WTC11 (cell line): ENCODE data around the gene LTN1.

Source experiments
- ATF1 ChIP-seq: sonication (generic); formaldehyde crosslinking; IDR thresholded peaks from 2 replicates; pipeline ENCODE4 v1.8.1; 2023; ENCODE audit warnings: mild to moderate bottlenecking, moderate library complexity, missing genetic modification reagents
- CREM ChIP-seq: sonication (generic); formaldehyde crosslinking; IDR thresholded peaks from 2 replicates; pipeline ENCODE4 v1.8.1; 2022; ENCODE audit warnings: mild to moderate bottlenecking, missing genetic modification reagents, moderate library complexity
- FOXJ3 ChIP-seq: sonication (generic); formaldehyde crosslinking; IDR thresholded peaks from 2 replicates; pipeline ENCODE4 v1.9.0; 2021; ENCODE audit warnings: missing genetic modification reagents, mild to moderate bottlenecking, borderline replicate concordance
- JUN ChIP-seq: sonication (generic); formaldehyde crosslinking; IDR thresholded peaks from 2 replicates; pipeline ENCODE4 v1.8.0; 2023; ENCODE audit warnings: mild to moderate bottlenecking, missing genetic modification reagents
- MYBL2 ChIP-seq: sonication (generic); formaldehyde crosslinking; IDR thresholded peaks from 2 replicates; pipeline ENCODE4 v1.8.1; 2023; ENCODE audit warnings: mild to moderate bottlenecking, moderate library complexity, missing genetic modification reagents
- NR2C2 ChIP-seq: sonication (generic); formaldehyde crosslinking; IDR thresholded peaks from 2 replicates; pipeline ENCODE4 v1.8.0; 2022; ENCODE audit warnings: mild to moderate bottlenecking, missing genetic modification reagents
- TF ChIP-seq, protein P1 (sequence below): fragments of 200-600 bp; IDR thresholded peaks from 2 replicates; pipeline ENCODE4 v1.8.0; 2022; ENCODE audit warnings: antibody characterized with exemption
- TF ChIP-seq, protein P2 (sequence below): sonication (generic); formaldehyde crosslinking; IDR thresholded peaks from 2 replicates; pipeline ENCODE4 v1.8.1; 2023; ENCODE audit warnings: mild to moderate bottlenecking, moderate library complexity, missing genetic modification reagents
- TF ChIP-seq, protein P3 (sequence below): sonication (generic); formaldehyde crosslinking; IDR thresholded peaks from 2 replicates; pipeline ENCODE4 v1.8.1; 2022; ENCODE audit warnings: mild to moderate bottlenecking, moderate library complexity, missing genetic modification reagents

DNA sequence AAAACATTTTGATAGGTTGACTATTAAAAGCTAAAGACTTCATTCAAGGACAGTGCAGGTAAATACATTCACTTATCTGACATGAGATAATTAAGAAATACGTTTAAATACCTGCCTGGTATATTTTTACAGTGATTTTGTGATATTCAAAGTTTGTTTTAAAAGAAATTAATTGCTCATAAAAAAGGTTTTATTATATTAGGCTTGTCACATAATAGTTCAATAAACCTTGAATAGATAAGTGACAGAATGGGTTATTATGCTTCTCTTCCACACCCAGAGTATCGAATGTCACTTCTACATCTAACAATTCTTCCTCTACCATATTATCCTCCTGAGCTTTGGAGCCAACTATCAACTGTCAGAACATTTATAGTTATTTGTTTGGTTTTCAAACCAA lies 60.0 kb downstream of the LTN1 start:
- TF ChIP-seq MYBL2 (no peak), CREM (no peak), FOXJ3 (CRISPR knock-in tag) (no peak), ATF1 (CRISPR knock-in tag) (no peak), NR2C2 (CRISPR knock-in tag) (no peak), JUN (CRISPR knock-in tag) (no peak)
- TF ChIP-seq, protein P1, sequence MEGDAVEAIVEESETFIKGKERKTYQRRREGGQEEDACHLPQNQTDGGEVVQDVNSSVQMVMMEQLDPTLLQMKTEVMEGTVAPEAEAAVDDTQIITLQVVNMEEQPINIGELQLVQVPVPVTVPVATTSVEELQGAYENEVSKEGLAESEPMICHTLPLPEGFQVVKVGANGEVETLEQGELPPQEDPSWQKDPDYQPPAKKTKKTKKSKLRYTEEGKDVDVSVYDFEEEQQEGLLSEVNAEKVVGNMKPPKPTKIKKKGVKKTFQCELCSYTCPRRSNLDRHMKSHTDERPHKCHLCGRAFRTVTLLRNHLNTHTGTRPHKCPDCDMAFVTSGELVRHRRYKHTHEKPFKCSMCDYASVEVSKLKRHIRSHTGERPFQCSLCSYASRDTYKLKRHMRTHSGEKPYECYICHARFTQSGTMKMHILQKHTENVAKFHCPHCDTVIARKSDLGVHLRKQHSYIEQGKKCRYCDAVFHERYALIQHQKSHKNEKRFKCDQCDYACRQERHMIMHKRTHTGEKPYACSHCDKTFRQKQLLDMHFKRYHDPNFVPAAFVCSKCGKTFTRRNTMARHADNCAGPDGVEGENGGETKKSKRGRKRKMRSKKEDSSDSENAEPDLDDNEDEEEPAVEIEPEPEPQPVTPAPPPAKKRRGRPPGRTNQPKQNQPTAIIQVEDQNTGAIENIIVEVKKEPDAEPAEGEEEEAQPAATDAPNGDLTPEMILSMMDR, result no peak
- TF ChIP-seq, protein P2, sequence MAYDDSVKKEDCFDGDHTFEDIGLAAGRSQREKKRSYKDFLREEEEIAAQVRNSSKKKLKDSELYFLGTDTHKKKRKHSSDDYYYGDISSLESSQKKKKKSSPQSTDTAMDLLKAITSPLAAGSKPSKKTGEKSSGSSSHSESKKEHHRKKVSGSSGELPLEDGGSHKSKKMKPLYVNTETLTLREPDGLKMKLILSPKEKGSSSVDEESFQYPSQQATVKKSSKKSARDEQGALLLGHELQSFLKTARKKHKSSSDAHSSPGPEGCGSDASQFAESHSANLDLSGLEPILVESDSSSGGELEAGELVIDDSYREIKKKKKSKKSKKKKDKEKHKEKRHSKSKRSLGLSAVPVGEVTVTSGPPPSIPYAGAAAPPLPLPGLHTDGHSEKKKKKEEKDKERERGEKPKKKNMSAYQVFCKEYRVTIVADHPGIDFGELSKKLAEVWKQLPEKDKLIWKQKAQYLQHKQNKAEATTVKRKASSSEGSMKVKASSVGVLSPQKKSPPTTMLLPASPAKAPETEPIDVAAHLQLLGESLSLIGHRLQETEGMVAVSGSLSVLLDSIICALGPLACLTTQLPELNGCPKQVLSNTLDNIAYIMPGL (CRISPR knock-in tag), result no peak
- TF ChIP-seq, protein P3, sequence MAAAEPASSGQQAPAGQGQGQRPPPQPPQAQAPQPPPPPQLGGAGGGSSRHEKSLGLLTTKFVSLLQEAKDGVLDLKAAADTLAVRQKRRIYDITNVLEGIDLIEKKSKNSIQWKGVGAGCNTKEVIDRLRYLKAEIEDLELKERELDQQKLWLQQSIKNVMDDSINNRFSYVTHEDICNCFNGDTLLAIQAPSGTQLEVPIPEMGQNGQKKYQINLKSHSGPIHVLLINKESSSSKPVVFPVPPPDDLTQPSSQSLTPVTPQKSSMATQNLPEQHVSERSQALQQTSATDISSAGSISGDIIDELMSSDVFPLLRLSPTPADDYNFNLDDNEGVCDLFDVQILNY (CRISPR knock-in tag), result no peak
